GM19351 (cell line): ENCODE measurements around the gene EPHA1.

Source experiments
- ATAC-seq: cut with Tn5 transposase; IDR thresholded peaks from one replicate; pipeline ENCODE4 v1.9.1; 2021; ENCODE audit warnings: mild to moderate bottlenecking, moderate library complexity; ENCODE audit not compliant: unreplicated experiment

Gene EPHA1

GRCh38 chr7:143408686-143409561 is at the start of gene EPHA1:
TSS of gene EPHA1 (minus strand) at chr7:143408856. CDS start at chr7:143408805, 51 bp downstream.
- peak; percentile 62 for ATAC-seq

DNA sequence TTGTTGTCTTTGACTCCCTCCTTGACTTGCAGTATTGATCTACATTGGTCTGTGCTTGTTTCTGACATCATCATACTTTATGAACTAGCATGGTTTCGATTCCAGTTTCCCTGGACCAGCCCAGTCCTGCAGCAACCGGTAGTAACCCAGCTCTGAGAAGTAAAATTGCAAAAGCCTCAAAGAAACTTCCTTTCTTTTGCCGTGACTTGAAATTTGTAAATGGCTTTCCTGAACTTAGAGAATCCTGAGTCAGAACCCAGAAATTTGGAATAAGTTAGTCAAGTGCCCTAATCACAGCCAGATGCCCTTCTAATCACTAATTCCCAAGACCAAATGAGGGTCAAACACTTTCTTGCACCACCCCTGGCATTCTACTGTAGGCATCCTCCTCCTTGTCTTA is 49.6 kb upstream of the EPHA1 start:
- no peak for ATAC-seq

DNA sequence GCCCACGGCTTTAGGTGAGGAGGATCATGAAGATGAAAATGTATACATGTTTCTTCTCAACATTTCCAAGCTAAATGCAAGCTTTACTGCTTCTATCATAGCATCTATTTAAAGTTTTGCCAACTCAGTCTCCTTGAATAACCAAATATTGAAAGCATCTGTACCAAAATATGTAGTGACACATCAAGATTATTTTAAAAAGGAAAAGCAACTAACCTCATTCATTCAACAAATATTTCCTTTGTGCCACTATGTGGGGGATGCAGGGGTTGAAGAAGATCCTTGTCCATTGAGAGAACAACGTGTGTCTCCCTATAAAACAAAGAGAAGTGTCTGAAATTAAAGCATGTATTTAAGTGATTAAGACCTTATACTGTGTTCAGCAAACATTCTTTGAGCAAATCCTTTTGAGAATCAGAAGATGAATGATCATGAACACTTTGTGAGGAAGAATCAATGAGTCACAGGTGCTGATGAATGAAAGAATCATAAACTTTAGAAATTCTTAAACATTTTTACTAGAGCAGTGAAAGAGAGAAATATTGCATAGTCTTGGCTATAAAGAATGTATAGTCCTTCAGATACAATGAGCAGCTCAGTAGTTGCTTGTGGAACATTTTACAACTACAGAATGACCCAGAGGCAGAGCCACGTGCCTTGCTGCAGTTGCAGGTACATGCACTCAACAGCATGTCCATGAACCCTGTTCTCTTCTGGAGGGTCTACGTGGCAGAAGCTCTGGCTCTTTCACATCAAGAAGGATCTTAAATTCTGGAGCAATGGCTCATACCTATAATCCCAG is 48.5 kb upstream of the EPHA1 start:
- no peak for ATAC-seq

GRCh38 chr7:143455942-143456341 is 47.3 kb upstream of the EPHA1 start:
- no peak for ATAC-seq

- ATAC-seq = no peak
Observed at GRCh38 chr7:143455491-143455890, 46.8 kb upstream of the EPHA1 start.

DNA sequence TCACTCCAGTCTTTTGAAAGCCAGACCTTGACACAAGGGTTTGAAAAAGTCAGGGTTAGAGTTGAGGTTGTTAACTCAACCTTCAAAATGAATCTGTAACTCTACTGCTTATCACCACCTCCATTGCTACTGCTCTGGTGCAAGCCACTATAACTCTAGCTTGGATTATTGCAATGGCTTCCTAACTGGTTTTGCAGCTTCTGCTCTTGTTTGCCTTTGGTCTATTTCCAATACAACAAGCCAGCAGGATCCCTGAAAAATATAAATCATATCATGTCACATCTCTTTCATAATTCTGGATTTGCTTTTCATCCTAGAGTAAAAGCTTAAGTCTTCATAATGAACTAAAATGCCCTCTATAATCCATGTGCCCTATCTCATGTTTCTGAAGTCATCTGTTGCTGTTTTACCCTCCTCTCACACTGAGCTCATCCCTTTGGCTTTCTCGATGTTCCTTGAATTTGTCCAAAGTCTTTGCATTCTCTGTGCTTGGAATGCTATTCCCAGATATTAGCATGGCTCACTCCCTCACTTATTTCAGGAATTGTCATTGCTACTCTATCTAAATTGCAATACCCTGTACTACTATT is 45.5 kb upstream of the EPHA1 start:
- no peak for ATAC-seq

- ATAC-seq = no peak
Observed at GRCh38 chr7:143452495-143452894, 43.8 kb upstream of the EPHA1 start.

- no peak for ATAC-seq
Observed at GRCh38 chr7:143451746-143452145, 43.1 kb upstream of the EPHA1 start.

DNA sequence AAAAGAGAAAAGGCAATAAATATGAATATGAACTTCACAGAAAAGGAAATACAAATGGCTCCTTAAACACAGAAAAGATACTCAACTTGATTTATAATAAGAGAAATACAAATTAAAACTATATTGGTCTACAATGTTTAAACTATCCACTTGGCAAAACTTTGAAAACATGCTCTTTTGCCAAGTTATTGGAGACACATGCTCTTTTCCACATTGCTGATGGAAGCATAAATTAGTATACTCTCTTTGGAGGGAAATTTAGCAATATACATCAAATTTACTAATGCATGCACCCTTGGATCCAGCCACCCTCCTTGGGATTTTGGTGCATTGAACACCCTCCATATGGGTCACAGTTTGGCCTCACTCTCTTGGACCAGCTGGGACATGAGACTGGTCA is 42.5 kb upstream of the EPHA1 start:
- ATAC-seq = no peak

- ATAC-seq = no peak
Observed at GRCh38 chr7:143449793-143450192, 41.1 kb upstream of the EPHA1 start.

GRCh38 chr7:143448429-143448828 is 39.8 kb upstream of the EPHA1 start:
- ATAC-seq = no peak

GRCh38 chr7:143447466-143447865 is 38.8 kb upstream of the EPHA1 start:
- no peak for ATAC-seq

- no peak for ATAC-seq
Observed at GRCh38 chr7:143444785-143445184, 36.1 kb upstream of the EPHA1 start.

- no peak for ATAC-seq
Observed at GRCh38 chr7:143444063-143444782, 35.6 kb upstream of the EPHA1 start.

DNA sequence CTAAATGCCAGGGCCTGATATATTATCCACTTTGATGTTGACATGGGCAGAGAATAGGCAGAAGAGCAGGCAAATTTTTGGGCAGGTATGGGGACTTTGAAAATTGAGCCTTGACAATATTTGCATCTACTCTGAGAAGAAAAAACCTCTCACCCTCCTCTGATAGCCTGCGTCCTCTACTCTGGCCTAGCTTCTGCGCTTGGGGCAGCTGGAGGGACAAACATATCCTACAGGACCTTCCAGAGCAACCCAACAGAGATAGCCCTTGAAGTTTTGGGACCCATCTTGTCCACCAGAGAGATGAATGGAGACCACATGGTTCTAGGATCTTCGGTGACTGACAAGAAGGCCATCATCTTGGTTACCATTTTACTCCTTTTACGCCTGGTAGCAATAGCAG is 34.5 kb upstream of the EPHA1 start, which contains the start of gene TAS2R60:
TAS2R60 (plus strand) TSS at position 301 of the 400 bp plus-strand sequence; CDS start at position 301, 0 bp downstream.
- no peak for ATAC-seq

DNA sequence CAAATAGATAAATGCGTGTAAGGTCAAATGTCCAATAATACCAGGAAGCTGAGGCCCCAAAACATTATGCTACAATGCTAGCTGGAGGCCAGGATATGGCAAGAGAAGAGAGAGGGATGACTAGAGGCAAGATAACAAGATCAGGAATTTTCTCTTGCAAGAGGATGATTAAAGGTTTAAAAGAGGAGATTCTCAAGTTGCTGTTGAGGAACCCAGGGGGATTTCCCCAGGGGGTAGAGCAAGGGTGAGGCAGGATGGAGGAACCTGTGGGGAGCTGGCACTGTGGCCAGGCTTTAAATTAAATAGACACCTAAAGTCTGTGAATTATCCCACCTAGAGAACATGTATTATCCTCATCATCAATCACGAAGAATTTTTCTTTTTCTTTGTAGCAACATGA is 31.2 kb upstream of the EPHA1 start:
- no peak for ATAC-seq

DNA sequence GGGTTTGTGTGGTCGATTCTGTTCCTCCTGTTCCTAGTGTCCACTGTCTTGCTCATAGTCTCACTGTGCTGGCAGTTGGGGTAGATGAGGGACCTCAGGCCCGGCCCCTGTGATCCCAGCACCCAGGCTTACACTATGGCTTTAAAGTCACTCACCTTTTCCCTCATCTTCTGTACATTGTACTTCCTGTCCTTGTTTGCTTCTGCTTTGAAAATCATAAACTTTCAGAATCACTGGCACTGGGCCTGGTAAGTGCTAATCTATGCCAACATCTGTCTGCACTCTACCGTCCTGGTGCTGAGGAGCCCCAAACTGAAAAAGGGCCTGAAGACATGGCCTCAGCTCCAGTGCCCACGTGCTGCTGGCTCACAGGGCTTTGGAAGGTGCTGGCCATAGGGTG is 28.9 kb upstream of the EPHA1 start:
- ATAC-seq = no peak

- ATAC-seq = peak; percentile 76
Observed at GRCh38 chr7:143436325-143436946, 27.8 kb upstream of the EPHA1 start.

DNA sequence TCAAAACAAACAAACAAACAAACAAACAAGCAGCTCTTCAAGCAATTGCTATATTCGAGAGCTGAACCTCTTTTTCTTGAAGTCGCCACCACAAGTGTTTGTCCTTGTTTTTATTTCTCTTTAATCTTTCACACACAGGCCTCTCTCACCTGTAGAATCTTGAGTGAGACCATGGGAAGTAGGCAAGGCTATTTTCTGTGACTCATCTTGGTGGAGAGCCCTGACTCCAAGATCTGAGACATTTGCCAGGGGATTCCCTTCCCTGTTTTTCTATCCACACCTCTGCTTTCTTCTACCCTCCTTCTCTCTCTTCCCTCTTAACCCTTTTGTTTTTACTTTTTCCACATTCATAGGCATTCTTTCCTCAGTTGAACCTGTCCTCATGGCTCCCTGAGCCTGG is 26.6 kb upstream of the EPHA1 start:
- ATAC-seq = no peak

GRCh38 chr7:143434660-143435059 is 26.0 kb upstream of the EPHA1 start:
- no peak for ATAC-seq
